ENCODE results near the gene SENP7.

SENP7 gene

GRCh38 chr3:101303836-101304235 is 209.2 kb downstream of the SENP7 start:
- no peak overlapping the region for H3K4me3 ChIP-seq (ENCODE audit: low read depth, low read length)
- TF ChIP-seq CTCF (IDR thresholded peaks at IDR 0.05; ENCODE audit: borderline replicate concordance, insufficient read depth, low read depth, low read length) = no peak

- H3K4me3 ChIP-seq (ENCODE audit: low read depth, low read length) = no peak overlapping the region
- no peak for TF ChIP-seq CTCF (IDR thresholded peaks at IDR 0.05; ENCODE audit: borderline replicate concordance, insufficient read depth, low read depth, low read length)
Measured at GRCh38 chr3:101303089-101303731, 209.8 kb downstream of the SENP7 start.

GRCh38 chr3:101300073-101300472 is 212.9 kb downstream of the SENP7 start:
- no peak for TF ChIP-seq CTCF (IDR thresholded peaks at IDR 0.05; ENCODE audit: borderline replicate concordance, insufficient read depth, low read depth, low read length)
- no peak overlapping the region for H3K4me3 ChIP-seq (ENCODE audit: low read depth, low read length)

- no peak overlapping the region for H3K4me3 ChIP-seq (ENCODE audit: low read depth, low read length)
- no peak for TF ChIP-seq CTCF (IDR thresholded peaks at IDR 0.05; ENCODE audit: borderline replicate concordance, insufficient read depth, low read depth, low read length)
Measured at GRCh38 chr3:101292027-101292426, 221.0 kb downstream of the SENP7 start.

- TF ChIP-seq CTCF (IDR thresholded peaks at IDR 0.05; ENCODE audit: borderline replicate concordance, insufficient read depth, low read depth, low read length) = no peak
- H3K4me3 ChIP-seq (ENCODE audit: low read depth, low read length) = no peak overlapping the region
Measured at GRCh38 chr3:101288294-101288693, 224.7 kb downstream of the SENP7 start.

- no peak overlapping the region for H3K4me3 ChIP-seq (ENCODE audit: low read depth, low read length)
- no peak for TF ChIP-seq CTCF (IDR thresholded peaks at IDR 0.05; ENCODE audit: borderline replicate concordance, insufficient read depth, low read depth, low read length)
Measured at GRCh38 chr3:101284757-101285156, 228.3 kb downstream of the SENP7 start.

- no peak overlapping the region for H3K4me3 ChIP-seq (ENCODE audit: low read depth, low read length)
- no peak for TF ChIP-seq CTCF (IDR thresholded peaks at IDR 0.05; ENCODE audit: borderline replicate concordance, insufficient read depth, low read depth, low read length)
Measured at GRCh38 chr3:101281521-101282030, 231.4 kb downstream of the SENP7 start.

All from GM12875 (cell line).